ENCODE measurements around the gene NUBP2. TPM values are rescaled to one million over a fixed set of nuclear protein-coding genes. Genes with fewer than 3 reads are reported as not detected.

NUBP2 gene
- total RNA-seq, 1 donor from 2014 or later, result 111 TPM

- DNase-seq (ENCODE audit: low read depth), result no peak
- TF ChIP-seq CTCF (conservative IDR thresholded peaks at IDR 0.05; ENCODE audit: low read depth, low read length), result no peak
- no peak overlapping the region for H3K4me3 ChIP-seq (ENCODE audit: low read depth, low read length)
Observed at GRCh38 chr16:1818204-1818872, 35.6 kb downstream of the NUBP2 start.

- no peak for DNase-seq (ENCODE audit: low read depth)
- no peak overlapping the region for H3K4me3 ChIP-seq (ENCODE audit: low read depth, low read length)
- no peak for TF ChIP-seq CTCF (conservative IDR thresholded peaks at IDR 0.05; ENCODE audit: low read depth, low read length)
Observed at GRCh38 chr16:1818873-1819525, 36.2 kb downstream of the NUBP2 start.

GRCh38 chr16:1819611-1820010 is 36.9 kb downstream of the NUBP2 start:
- TF ChIP-seq CTCF (conservative IDR thresholded peaks at IDR 0.05; ENCODE audit: low read depth, low read length), result no peak

GRCh38 chr16:1820096-1820945 is 37.6 kb downstream of the NUBP2 start:
- no peak for TF ChIP-seq CTCF (conservative IDR thresholded peaks at IDR 0.05; ENCODE audit: low read depth, low read length)
- no peak for DNase-seq (ENCODE audit: low read depth)
- no peak overlapping the region for H3K4me3 ChIP-seq (ENCODE audit: low read depth, low read length)

More at GRCh38 chr16:1819611-1820010, 36.9 kb downstream of the NUBP2 start:
- no peak for DNase-seq (ENCODE audit: low read depth)
- H3K4me3 ChIP-seq (ENCODE audit: low read depth, low read length), result no peak overlapping the region

GRCh38 chr16:1820946-1821290 is 38.2 kb downstream of the NUBP2 start:
- DNase-seq (ENCODE audit: low read depth), result no peak
- TF ChIP-seq CTCF (conservative IDR thresholded peaks at IDR 0.05; ENCODE audit: low read depth, low read length), result no peak
- no peak overlapping the region for H3K4me3 ChIP-seq (ENCODE audit: low read depth, low read length)

GRCh38 chr16:1821861-1822611 is 39.3 kb downstream of the NUBP2 start:
- H3K4me3 ChIP-seq (ENCODE audit: low read depth, low read length), result no peak overlapping the region
- no peak for TF ChIP-seq CTCF (conservative IDR thresholded peaks at IDR 0.05; ENCODE audit: low read depth, low read length)
- no peak for DNase-seq (ENCODE audit: low read depth)
